Measurements from ENCODE around the gene PCDHB2. TPM values are rescaled to one million over a fixed set of nuclear protein-coding genes. Genes with fewer than 3 reads are reported as not detected.
"Not testable (repeated sequence)": the region's sequence is repeated elsewhere in the genome, so short reads cannot be mapped to it uniquely, and the experiment has no call there.

The PCDHB2 gene
- polyA plus RNA-seq, 5 donors = 5.7 to 11.9 (median 7.5) TPM

GRCh38 chr5:141127305-141127704, 32.9 kb downstream of the PCDHB2 start:
- no peak for DNase-seq

- DNase-seq = peak; percentile 31 to 40
Observed at GRCh38 chr5:141135030-141135717, 40.8 kb downstream of the PCDHB2 start, which contains the start of gene PCDHB5. Gene PCDHB5 (plus strand): TSS chr5:141135206. CDS start chr5:141135435, 229 bp downstream.

- DNase-seq = peak in 1 of 2 donors; percentile 4
Observed at GRCh38 chr5:141135718-141136266, 41.4 kb downstream of the PCDHB2 start.

- DNase-seq = not testable (repeated sequence)
Observed at GRCh38 chr5:141137346-141137745, 42.9 kb downstream of the PCDHB2 start.

Other genes with a start within 250 kb of the PCDHB2 start
- gene PCDHA9, start 246.2 kb upstream of the PCDHB2 start, polyA plus RNA-seq (ENCODE audit: insufficient read depth in 1 of 5, insufficient read length in 5 of 5, low replicate concordance in 1 of 5) = under 1 TPM; 0.04 to 0.10 (median 0.05) TPM
- under 1 TPM; 0.10 to 0.67 (median 0.36) TPM for gene PCDHA10, start 238.7 kb upstream of the PCDHB2 start, polyA plus RNA-seq (ENCODE audit: insufficient read depth in 1 of 5, insufficient read length in 5 of 5, low replicate concordance in 1 of 5)
- gene PCDHA11, start 225.7 kb upstream of the PCDHB2 start, polyA plus RNA-seq (ENCODE audit: insufficient read depth in 1 of 5, insufficient read length in 5 of 5, low replicate concordance in 1 of 5) = under 1 TPM; 0.09 to 0.74 (median 0.32) TPM
- under 1 TPM; 0.08 to 0.14 (median 0.09) TPM for gene PCDHA12, start 219.3 kb upstream of the PCDHB2 start, polyA plus RNA-seq (ENCODE audit: insufficient read depth in 1 of 5, insufficient read length in 5 of 5, low replicate concordance in 1 of 5)
- gene PCDHA13, start 212.5 kb upstream of the PCDHB2 start, polyA plus RNA-seq (ENCODE audit: insufficient read depth in 1 of 5, insufficient read length in 5 of 5, low replicate concordance in 1 of 5) = under 1 TPM; 0.08 to 0.42 (median 0.11) TPM
- under 1 TPM; 0.23 to 0.53 (median 0.30) TPM for gene PCDHAC1, start 168.3 kb upstream of the PCDHB2 start, polyA plus RNA-seq (ENCODE audit: insufficient read depth in 1 of 5, insufficient read length in 5 of 5, low replicate concordance in 1 of 5)
- gene PCDHAC2, start 128.1 kb upstream of the PCDHB2 start, polyA plus RNA-seq (ENCODE audit: insufficient read depth in 1 of 5, insufficient read length in 5 of 5, low replicate concordance in 1 of 5) = 1 to 10 TPM; 2.4 to 4.3 (median 3.5) TPM
- under 1 TPM; 0.06 to 0.20 (median 0.11) TPM for gene PCDHB1, start 43.2 kb upstream of the PCDHB2 start, polyA plus RNA-seq (ENCODE audit: insufficient read depth in 1 of 5, insufficient read length in 5 of 5, low replicate concordance in 1 of 5)
- 1 to 10 TPM; 1.9 to 3.4 (median 2.8) TPM for gene PCDHB3, start 5.9 kb downstream of the PCDHB2 start, polyA plus RNA-seq (ENCODE audit: insufficient read depth in 1 of 5, insufficient read length in 5 of 5, low replicate concordance in 1 of 5)
- gene PCDHB4, start 27.2 kb downstream of the PCDHB2 start, polyA plus RNA-seq (ENCODE audit: insufficient read depth in 1 of 5, insufficient read length in 5 of 5, low replicate concordance in 1 of 5) = 1 to 10 TPM; 1.7 to 3.0 (median 2.9) TPM
- gene PCDHB5, start 40.6 kb downstream of the PCDHB2 start, polyA plus RNA-seq (ENCODE audit: insufficient read depth in 1 of 5, insufficient read length in 5 of 5, low replicate concordance in 1 of 5) = 10 to 100 TPM in 3 of 5 donors, 1 to 10 TPM in 2; 9.1 to 15.4 (median 10.6) TPM
- gene PCDHB6, start 55.4 kb downstream of the PCDHB2 start, polyA plus RNA-seq (ENCODE audit: insufficient read depth in 1 of 5, insufficient read length in 5 of 5, low replicate concordance in 1 of 5) = 1 to 10 TPM; 2.5 to 3.7 (median 3.0) TPM
- 1 to 10 TPM; 3.9 to 6.0 (median 4.7) TPM for gene PCDHB7, start 78.0 kb downstream of the PCDHB2 start, polyA plus RNA-seq (ENCODE audit: insufficient read depth in 1 of 5, insufficient read length in 5 of 5, low replicate concordance in 1 of 5)
- 1 to 10 TPM; 1.1 to 2.5 (median 2.2) TPM for gene PCDHB8, start 83.2 kb downstream of the PCDHB2 start, polyA plus RNA-seq (ENCODE audit: insufficient read depth in 1 of 5, insufficient read length in 5 of 5, low replicate concordance in 1 of 5)
- gene PCDHB16, start 87.8 kb downstream of the PCDHB2 start, polyA plus RNA-seq (ENCODE audit: insufficient read depth in 1 of 5, insufficient read length in 5 of 5, low replicate concordance in 1 of 5) = 1 to 10 TPM; 4.7 to 6.6 (median 4.9) TPM
- 1 to 10 TPM; 3.1 to 5.6 (median 4.0) TPM for gene PCDHB9, start 92.5 kb downstream of the PCDHB2 start, polyA plus RNA-seq (ENCODE audit: insufficient read depth in 1 of 5, insufficient read length in 5 of 5, low replicate concordance in 1 of 5)
- 1 to 10 TPM; 5.0 to 7.5 (median 6.9) TPM for gene PCDHB10, start 97.7 kb downstream of the PCDHB2 start, polyA plus RNA-seq (ENCODE audit: insufficient read depth in 1 of 5, insufficient read length in 5 of 5, low replicate concordance in 1 of 5)
- gene PCDHB11, start 105.0 kb downstream of the PCDHB2 start, polyA plus RNA-seq (ENCODE audit: insufficient read depth in 1 of 5, insufficient read length in 5 of 5, low replicate concordance in 1 of 5) = 1 to 10 TPM; 1.7 to 4.5 (median 3.3) TPM
- gene PCDHB12, start 114.1 kb downstream of the PCDHB2 start, polyA plus RNA-seq (ENCODE audit: insufficient read depth in 1 of 5, insufficient read length in 5 of 5, low replicate concordance in 1 of 5) = 1 to 10 TPM; 4.3 to 6.6 (median 5.4) TPM
- gene PCDHB13, start 119.3 kb downstream of the PCDHB2 start, polyA plus RNA-seq (ENCODE audit: insufficient read depth in 1 of 5, insufficient read length in 5 of 5, low replicate concordance in 1 of 5) = 1 to 10 TPM; 3.9 to 6.0 (median 5.0) TPM
- gene PCDHB14, start 128.7 kb downstream of the PCDHB2 start, polyA plus RNA-seq (ENCODE audit: insufficient read depth in 1 of 5, insufficient read length in 5 of 5, low replicate concordance in 1 of 5) = 10 to 100 TPM in 1 of 5 donors, 1 to 10 TPM in 4; 9.1 to 10.3 (median 9.3) TPM
- 10 to 100 TPM in 3 of 5 donors, 1 to 10 TPM in 2; 9.4 to 13.2 (median 10.2) TPM for gene PCDHB15, start 150.8 kb downstream of the PCDHB2 start, polyA plus RNA-seq (ENCODE audit: insufficient read depth in 1 of 5, insufficient read length in 5 of 5, low replicate concordance in 1 of 5)
- under 1 TPM; 0.08 to 0.26 (median 0.17) TPM for gene SLC25A2, start 209.4 kb downstream of the PCDHB2 start, polyA plus RNA-seq (ENCODE audit: insufficient read depth in 1 of 5, insufficient read length in 5 of 5, low replicate concordance in 1 of 5)
- 100 to 1,000 TPM; 124 to 151 (median 140) TPM for gene TAF7, start 226.2 kb downstream of the PCDHB2 start, polyA plus RNA-seq (ENCODE audit: insufficient read depth in 1 of 5, insufficient read length in 5 of 5, low replicate concordance in 1 of 5)
- 1 to 10 TPM in 1 of 5 donors, under 1 TPM in 4; 0.50 to 1.0 (median 0.72) TPM for gene PCDHGA1, start 235.9 kb downstream of the PCDHB2 start, polyA plus RNA-seq (ENCODE audit: insufficient read depth in 1 of 5, insufficient read length in 5 of 5, low replicate concordance in 1 of 5)
- gene PCDHGA2, start 244.1 kb downstream of the PCDHB2 start, polyA plus RNA-seq (ENCODE audit: insufficient read depth in 1 of 5, insufficient read length in 5 of 5, low replicate concordance in 1 of 5) = 1 to 10 TPM; 3.0 to 7.3 (median 4.2) TPM
- 1 to 10 TPM; 2.0 to 3.9 (median 2.8) TPM for gene PCDHGA3, start 249.2 kb downstream of the PCDHB2 start, polyA plus RNA-seq (ENCODE audit: insufficient read depth in 1 of 5, insufficient read length in 5 of 5, low replicate concordance in 1 of 5)

All from right lung (tissue), 5 donors.